Measurements from ENCODE around the gene HEPHL1. TPM values are rescaled to one million over a fixed set of nuclear protein-coding genes. Genes with fewer than 3 reads are reported as not detected.

Gene HEPHL1
- polyA plus RNA-seq, 3 donors: not detected

DNA sequence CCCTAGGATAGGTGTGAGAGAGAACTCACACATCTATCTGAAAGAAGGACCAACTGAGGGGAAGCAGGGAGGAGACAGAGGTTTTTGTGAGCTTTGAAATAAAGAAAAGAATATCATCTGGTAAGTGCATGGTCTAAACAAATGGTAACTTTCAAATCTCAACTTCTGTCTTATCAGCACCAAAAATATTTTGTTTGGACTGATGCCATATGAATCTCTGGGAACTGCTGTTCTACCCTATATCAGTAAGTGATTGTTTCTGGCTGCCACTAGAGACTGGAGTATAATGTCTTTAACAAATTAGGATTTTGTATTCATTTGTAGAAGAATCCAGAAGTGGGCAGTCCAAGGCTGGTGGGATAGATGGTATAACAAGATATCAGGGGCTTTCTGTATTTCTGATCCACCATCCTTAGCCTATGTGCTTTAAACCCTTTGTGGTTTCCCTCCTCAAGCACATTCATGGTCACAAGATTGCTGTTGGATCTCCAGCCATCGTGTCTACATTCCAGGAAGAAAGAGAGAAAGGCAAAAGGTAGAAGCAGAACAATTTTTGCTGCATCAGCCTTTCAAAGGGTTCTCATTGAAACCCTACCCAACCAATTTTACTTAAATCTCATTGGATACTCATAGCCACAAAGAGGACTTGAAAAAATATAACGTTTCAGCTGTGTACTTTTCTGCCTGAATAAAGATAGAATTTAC, 4.7 kb downstream of the HEPHL1 start:
- Histone ChIP-seq H3K79me2 (ENCODE audit: insufficient read depth, low read length) (no peaks in the 10 kb centered on the region), H3K4me1 (ENCODE audit: control insufficient read depth in 1 of 2, insufficient read depth in 2 of 2, low read length in 2 of 2) (no peaks in the 10 kb centered on the region), H3K9me3 (replicated peaks in 1 of 2; ENCODE audit: control insufficient read depth in 1 of 2, insufficient read depth in 1 of 2, low read length in 2 of 2) (peaks cover 0 to 4% of the 10 kb centered on the region in 2 donors), H3K4me3 (replicated peaks in 1 of 3; ENCODE audit: low read depth in 2 of 3, low read length in 3 of 3) (no peak overlapping the region), H2AFZ (ENCODE audit: insufficient read depth, low read depth, low read length, poor library complexity, severe bottlenecking) (no peak overlapping the region), H3K27ac (ENCODE audit: low read depth in 1 of 2, low read length in 2 of 2) (no peak overlapping the region), H3K27me3 (ENCODE audit: control insufficient read depth in 2 of 2, insufficient read depth in 2 of 2, low read length in 2 of 2) (no peaks in the 10 kb centered on the region), H3K36me3 (replicated peaks in 1 of 2; ENCODE audit: control insufficient read depth in 1 of 2, insufficient read depth in 2 of 2, low read length in 2 of 2) (no peaks in the 10 kb centered on the region), H4K20me1 (ENCODE audit: insufficient read depth, low read length) (no peaks in the 10 kb centered on the region), H3K9ac (ENCODE audit: insufficient read depth, low read length, poor library complexity, severe bottlenecking) (no peak overlapping the region), H3K4me2 (replicated peaks; ENCODE audit: extremely low read depth, low read length, poor library complexity, severe bottlenecking) (no peak overlapping the region)
- H3K4me3 Mint-ChIP-seq: no peak overlapping the region
- TF ChIP-seq, protein P1, sequence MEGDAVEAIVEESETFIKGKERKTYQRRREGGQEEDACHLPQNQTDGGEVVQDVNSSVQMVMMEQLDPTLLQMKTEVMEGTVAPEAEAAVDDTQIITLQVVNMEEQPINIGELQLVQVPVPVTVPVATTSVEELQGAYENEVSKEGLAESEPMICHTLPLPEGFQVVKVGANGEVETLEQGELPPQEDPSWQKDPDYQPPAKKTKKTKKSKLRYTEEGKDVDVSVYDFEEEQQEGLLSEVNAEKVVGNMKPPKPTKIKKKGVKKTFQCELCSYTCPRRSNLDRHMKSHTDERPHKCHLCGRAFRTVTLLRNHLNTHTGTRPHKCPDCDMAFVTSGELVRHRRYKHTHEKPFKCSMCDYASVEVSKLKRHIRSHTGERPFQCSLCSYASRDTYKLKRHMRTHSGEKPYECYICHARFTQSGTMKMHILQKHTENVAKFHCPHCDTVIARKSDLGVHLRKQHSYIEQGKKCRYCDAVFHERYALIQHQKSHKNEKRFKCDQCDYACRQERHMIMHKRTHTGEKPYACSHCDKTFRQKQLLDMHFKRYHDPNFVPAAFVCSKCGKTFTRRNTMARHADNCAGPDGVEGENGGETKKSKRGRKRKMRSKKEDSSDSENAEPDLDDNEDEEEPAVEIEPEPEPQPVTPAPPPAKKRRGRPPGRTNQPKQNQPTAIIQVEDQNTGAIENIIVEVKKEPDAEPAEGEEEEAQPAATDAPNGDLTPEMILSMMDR (IDR thresholded peaks at IDR 0.05): no peak
- peaks cover 0 to 20% (median 5%) of the 10 kb centered on the region in 7 donors for H3K9me3 Mint-ChIP-seq
- H3K4me1 Mint-ChIP-seq: no peaks in the 10 kb centered on the region
- no peak overlapping the region for H3K27ac Mint-ChIP-seq
- peaks cover 0 to 3% (median 0%) of the 10 kb centered on the region in 3 donors for H3K27me3 Mint-ChIP-seq (ENCODE audit: low read depth in 3 of 3)
- H3K36me3 Mint-ChIP-seq: no peaks in the 10 kb centered on the region
- no CpG with 5 or more reads among the region's 2 CpGs for WGBS (ENCODE audit: insufficient coverage)
- no peak for DNase-seq
- intact Hi-C loops (cut with micrococcal nuclease): no loop called here

GRCh38 chr11:94027210-94027609, 6.1 kb downstream of the HEPHL1 start:
- intact Hi-C loops (cut with micrococcal nuclease): no loop called here
- no peak for DNase-seq
- TF ChIP-seq, protein P1 (IDR thresholded peaks at IDR 0.05): no peak
- no peak overlapping the region for H3K27ac Mint-ChIP-seq
- H3K4me1 Mint-ChIP-seq: no peaks in the 10 kb centered on the region
- no peaks in the 10 kb centered on the region for H4K20me1 ChIP-seq (ENCODE audit: insufficient read depth, low read length)
- peaks cover 3 to 24% (median 5%) of the 10 kb centered on the region in 7 donors for H3K9me3 Mint-ChIP-seq
- no peak overlapping the region for H2AFZ ChIP-seq (ENCODE audit: insufficient read depth, low read depth, low read length, poor library complexity, severe bottlenecking)
- H3K4me3 Mint-ChIP-seq: no peak overlapping the region
- WGBS (ENCODE audit: insufficient coverage): 90% methylated on average over 5 of the region's 5 CpGs
- no peaks in the 10 kb centered on the region for H3K4me1 ChIP-seq (ENCODE audit: control insufficient read depth in 1 of 2, insufficient read depth in 2 of 2, low read length in 2 of 2)
- no peaks in the 10 kb centered on the region for H3K27me3 ChIP-seq (ENCODE audit: control insufficient read depth in 2 of 2, insufficient read depth in 2 of 2, low read length in 2 of 2)
- H3K4me3 ChIP-seq (replicated peaks in 1 of 3; ENCODE audit: low read depth in 2 of 3, low read length in 3 of 3): no peak overlapping the region
- H3K9ac ChIP-seq (ENCODE audit: insufficient read depth, low read length, poor library complexity, severe bottlenecking): no peak overlapping the region
- peaks cover 0 to 4% of the 10 kb centered on the region in 2 donors for H3K9me3 ChIP-seq (replicated peaks in 1 of 2; ENCODE audit: control insufficient read depth in 1 of 2, insufficient read depth in 1 of 2, low read length in 2 of 2)
- no peak overlapping the region for H3K27ac ChIP-seq (ENCODE audit: low read depth in 1 of 2, low read length in 2 of 2)
- H3K36me3 Mint-ChIP-seq: no peaks in the 10 kb centered on the region
- no peak overlapping the region for H3K4me2 ChIP-seq (replicated peaks; ENCODE audit: extremely low read depth, low read length, poor library complexity, severe bottlenecking)
- H3K79me2 ChIP-seq (ENCODE audit: insufficient read depth, low read length): no peaks in the 10 kb centered on the region
- peaks cover 0 to 5% (median 0%) of the 10 kb centered on the region in 3 donors for H3K27me3 Mint-ChIP-seq (ENCODE audit: low read depth in 3 of 3)
- H3K36me3 ChIP-seq (replicated peaks in 1 of 2; ENCODE audit: control insufficient read depth in 1 of 2, insufficient read depth in 2 of 2, low read length in 2 of 2): no peaks in the 10 kb centered on the region

Data from CD14-positive monocyte (primary cell).